Activated naive CD4-positive, alpha-beta T cell treated with anti-CD3 and anti-CD28 coated beads for 36 hours (primary cell): Measurements from ENCODE around the gene SYCP2. TPM values are rescaled to one million over a fixed set of nuclear protein-coding genes. Genes with fewer than 3 reads are reported as not detected.
"Not testable (repeated sequence)": the region's sequence is repeated elsewhere in the genome, so short reads cannot be mapped to it uniquely, and the experiment has no call there.

Experiments used
- CTCF ChIA-PET: fragments of 350-600 bp; sonication (Branson Sonifier 250); formaldehyde crosslinking; loops from one replicate; lab custom pipeline; 2021; ENCODE audit warnings: antibody characterized with exemption; lab: Charles Lee
- DNase-seq: peaks from one replicate; pipeline ENCODE4 v3.0.0-alpha.2; 2020
- H3K27ac Mint-ChIP-seq: one replicate; pipeline ENCODE4 v1.8.0; 2021; ENCODE audit warnings: mild to moderate bottlenecking, mixed read lengths
- H3K27me3 Mint-ChIP-seq: one replicate; pipeline ENCODE4 v1.8.0; 2021; ENCODE audit warnings: low read depth, mixed read lengths
- H3K36me3 Mint-ChIP-seq: one replicate; pipeline ENCODE4 v1.8.0; 2021; ENCODE audit warnings: low read depth, mixed read lengths
- H3K4me1 Mint-ChIP-seq: one replicate; pipeline ENCODE4 v1.8.0; 2021; ENCODE audit warnings: low read depth, mixed read lengths
- H3K4me3 Mint-ChIP-seq: one replicate; pipeline ENCODE4 v1.8.0; 2021; ENCODE audit warnings: mild to moderate bottlenecking, moderate library complexity, mixed read lengths
- H3K9me3 Mint-ChIP-seq: one replicate; pipeline ENCODE4 v1.8.0; 2021; ENCODE audit warnings: mixed read lengths
- intact Hi-C: fragments of 100-400 bp; cut with micrococcal nuclease; formaldehyde crosslinking; loops from one replicate; pipeline ENCODE4 v1.15.1; 2023
- total RNA-seq, 2 experiments: library from RNA; stranded (reverse); gene quantifications; one replicate each; pipeline ENCODE4 v1.2.3, GENCODE V29; 2021

Gene SYCP2
- total RNA-seq, 2 experiments from 2014 or later = 1.2 to 1.5 TPM

- Mint-ChIP-seq H3K27me3 (no peaks in the 10 kb centered on the region), H3K4me1 (peaks cover 4% of the 10 kb centered on the region)
Observed at GRCh38 chr20:59888050-59888449, 45.4 kb downstream of the SYCP2 start.

GRCh38 chr20:59884494-59884893 lies 48.9 kb downstream of the SYCP2 start:
- Mint-ChIP-seq H3K4me1 (no peaks in the 10 kb centered on the region), H3K27me3 (no peaks in the 10 kb centered on the region), H3K36me3 (peaks cover 2% of the 10 kb centered on the region), H3K27ac (no peak overlapping the region), H3K9me3 (peaks cover 2% of the 10 kb centered on the region), H3K4me3 (no peak overlapping the region)
- CTCF ChIA-PET = no interaction called here
- intact Hi-C loops = no loop called here
- DNase-seq = no peak

More at GRCh38 chr20:59888050-59888449, 45.4 kb downstream of the SYCP2 start:
- no peak for DNase-seq
- Mint-ChIP-seq H3K27ac (no peak overlapping the region), H3K4me3 (no peak overlapping the region), H3K9me3 (peaks cover 2% of the 10 kb centered on the region), H3K36me3 (peaks cover 2% of the 10 kb centered on the region)
- intact Hi-C loops = no loop called here
- CTCF ChIA-PET = no interaction called here

GRCh38 chr20:59880198-59880597 lies 53.2 kb downstream of the SYCP2 start:
- Mint-ChIP-seq H3K27ac (no peak overlapping the region), H3K9me3 (peaks cover 3% of the 10 kb centered on the region), H3K36me3 (peaks cover 2% of the 10 kb centered on the region), H3K4me1 (no peaks in the 10 kb centered on the region), H3K4me3 (no peak overlapping the region), H3K27me3 (no peaks in the 10 kb centered on the region)
- intact Hi-C loops = no loop called here
- CTCF ChIA-PET = interaction anchor here (1.0 kb wide), 1 partner anchor 24 kb away, joined by 3 read pairs; no protein-coding TSS in a partner anchor
- DNase-seq = no peak

- no peaks in the 10 kb centered on the region for H3K4me1 Mint-ChIP-seq
- no peaks in the 10 kb centered on the region for H3K36me3 Mint-ChIP-seq
- CTCF ChIA-PET = no interaction called here
- H3K9me3 Mint-ChIP-seq = no peaks in the 10 kb centered on the region
- no peak overlapping the region for H3K4me3 Mint-ChIP-seq
- no peaks in the 10 kb centered on the region for H3K27me3 Mint-ChIP-seq
- DNase-seq = no peak
- no peak overlapping the region for H3K27ac Mint-ChIP-seq
- intact Hi-C loops = no loop called here
Observed at GRCh38 chr20:59873409-59873808, 60.0 kb downstream of the SYCP2 start.

- Mint-ChIP-seq H3K9me3 (no peaks in the 10 kb centered on the region), H3K36me3 (no peaks in the 10 kb centered on the region), H3K27me3 (no peaks in the 10 kb centered on the region), H3K27ac (no peak overlapping the region), H3K4me3 (no peak overlapping the region), H3K4me1 (no peaks in the 10 kb centered on the region)
- intact Hi-C loops = no loop called here
- no peak for DNase-seq
- CTCF ChIA-PET = no interaction called here
Observed at GRCh38 chr20:59871096-59871495, 62.3 kb downstream of the SYCP2 start.

- no peaks in the 10 kb centered on the region for H3K9me3 Mint-ChIP-seq
- CTCF ChIA-PET = no interaction called here
- peaks cover 4% of the 10 kb centered on the region for H3K27me3 Mint-ChIP-seq
- no peak overlapping the region for H3K4me3 Mint-ChIP-seq
- no peak for DNase-seq
- intact Hi-C loops = no loop called here
- H3K27ac Mint-ChIP-seq = no peak overlapping the region
- H3K4me1 Mint-ChIP-seq = no peaks in the 10 kb centered on the region
- no peaks in the 10 kb centered on the region for H3K36me3 Mint-ChIP-seq
Observed at GRCh38 chr20:59866338-59866737, 67.1 kb downstream of the SYCP2 start.

GRCh38 chr20:59864726-59865125 lies 68.7 kb downstream of the SYCP2 start:
- DNase-seq = no peak
- no peaks in the 10 kb centered on the region for H3K9me3 Mint-ChIP-seq
- H3K4me3 Mint-ChIP-seq = no peak overlapping the region
- intact Hi-C loops = no loop called here
- H3K27ac Mint-ChIP-seq = no peak overlapping the region
- H3K4me1 Mint-ChIP-seq = no peaks in the 10 kb centered on the region
- CTCF ChIA-PET = no interaction called here
- H3K36me3 Mint-ChIP-seq = no peaks in the 10 kb centered on the region
- peaks cover 4% of the 10 kb centered on the region for H3K27me3 Mint-ChIP-seq

- Mint-ChIP-seq H3K36me3 (no peaks in the 10 kb centered on the region), H3K4me1 (no peaks in the 10 kb centered on the region)
Observed at GRCh38 chr20:59863058-59863457, 70.4 kb downstream of the SYCP2 start.

GRCh38 chr20:59861401-59861800 lies 72.0 kb downstream of the SYCP2 start:
- intact Hi-C loops = no loop called here
- H3K36me3 Mint-ChIP-seq = no peaks in the 10 kb centered on the region
- CTCF ChIA-PET = no interaction called here

More at GRCh38 chr20:59863058-59863457, 70.4 kb downstream of the SYCP2 start:
- CTCF ChIA-PET = no interaction called here
- DNase-seq = no peak
- Mint-ChIP-seq H3K9me3 (peaks cover under 1% of the 10 kb centered on the region), H3K4me3 (no peak overlapping the region), H3K27ac (no peak overlapping the region), H3K27me3 (peaks cover 4% of the 10 kb centered on the region)
- intact Hi-C loops = no loop called here

GRCh38 chr20:59858425-59858824 lies 75.0 kb downstream of the SYCP2 start:
- H3K36me3 Mint-ChIP-seq = peaks cover 1% of the 10 kb centered on the region
- H3K9me3 Mint-ChIP-seq = peaks cover 11% of the 10 kb centered on the region
- CTCF ChIA-PET = no interaction called here
- no peaks in the 10 kb centered on the region for H3K4me1 Mint-ChIP-seq
- H3K4me3 Mint-ChIP-seq = no peak overlapping the region
- no peak for DNase-seq
- intact Hi-C loops = no loop called here
- H3K27me3 Mint-ChIP-seq = peaks cover 4% of the 10 kb centered on the region
- no peak overlapping the region for H3K27ac Mint-ChIP-seq

More at GRCh38 chr20:59861401-59861800, 72.0 kb downstream of the SYCP2 start:
- Mint-ChIP-seq H3K4me1 (no peaks in the 10 kb centered on the region), H3K27me3 (peaks cover 4% of the 10 kb centered on the region), H3K9me3 (peaks cover 7% of the 10 kb centered on the region), H3K4me3 (no peak overlapping the region), H3K27ac (no peak overlapping the region)
- no peak for DNase-seq

GRCh38 chr20:59857966-59858365 lies 75.5 kb downstream of the SYCP2 start:
- peaks cover 1% of the 10 kb centered on the region for H3K36me3 Mint-ChIP-seq
- no peaks in the 10 kb centered on the region for H3K4me1 Mint-ChIP-seq
- intact Hi-C loops = no loop called here
- CTCF ChIA-PET = no interaction called here
- DNase-seq = no peak
- H3K9me3 Mint-ChIP-seq = peaks cover 11% of the 10 kb centered on the region
- H3K27ac Mint-ChIP-seq = no peak overlapping the region
- H3K27me3 Mint-ChIP-seq = peaks cover 3% of the 10 kb centered on the region
- no peak overlapping the region for H3K4me3 Mint-ChIP-seq

GRCh38 chr20:59856941-59857340 lies 76.5 kb downstream of the SYCP2 start:
- intact Hi-C loops = not testable (repeated sequence)
- peaks cover 11% of the 10 kb centered on the region for H3K9me3 Mint-ChIP-seq

GRCh38 chr20:59856526-59856925 lies 76.9 kb downstream of the SYCP2 start:
- intact Hi-C loops, H3K4me1 Mint-ChIP-seq: not testable (repeated sequence)
- H3K9me3 Mint-ChIP-seq = peaks cover 11% of the 10 kb centered on the region

More at GRCh38 chr20:59856941-59857340, 76.5 kb downstream of the SYCP2 start:
- H3K27ac Mint-ChIP-seq, H3K36me3 Mint-ChIP-seq, CTCF ChIA-PET, H3K27me3 Mint-ChIP-seq, H3K4me1 Mint-ChIP-seq, DNase-seq, H3K4me3 Mint-ChIP-seq: not testable (repeated sequence)

More at GRCh38 chr20:59856526-59856925, 76.9 kb downstream of the SYCP2 start:
- H3K27me3 Mint-ChIP-seq, CTCF ChIA-PET, DNase-seq, H3K27ac Mint-ChIP-seq, H3K36me3 Mint-ChIP-seq, H3K4me3 Mint-ChIP-seq: not testable (repeated sequence)
